IMR-90 (cell line): Measurements from ENCODE around the gene PACC1. TPM values are rescaled to one million over a fixed set of nuclear protein-coding genes. Genes with fewer than 3 reads are reported as not detected.

ENCODE experiments used
- ATAC-seq: fragments of 200-7000 bp; cut with Tn5 transposase; 2 replicates; pipeline ENCODE4 v1.9.1; 2020; ENCODE audit warnings: low read depth, mild to moderate bottlenecking, moderate library complexity
- BruUV-seq: library from RNA; stranded (reverse); fragments of 400-500 nt; replicated peaks from 2 replicates; lab custom pipeline; 2021; lab: Mats Ljungman, UMichigan
- CTCF ChIA-PET: fragments of 300-600 bp; formaldehyde crosslinking; extraction: SDS; loops from one replicate; lab custom pipeline; 2021; ENCODE audit warnings: antibody characterized with exemption; lab: Yijun Ruan, JAX
- POLR2A ChIA-PET: fragments of 300-600 bp; sonication (Branson Sonifier 250); formaldehyde crosslinking; loops from one replicate; lab custom pipeline; 2022; ENCODE audit warnings: antibody characterized with exemption; ENCODE audit not compliant: unreplicated experiment; lab: Charles Lee
- DNase-seq: peaks from one replicate; pipeline ENCODE4 v3.0.0; 2013
- H2AFZ ChIP-seq: replicated peaks from 2 replicates; pipeline ENCODE3; 2013; ENCODE audit warnings: low read length, mild to moderate bottlenecking; ENCODE audit not compliant: poor library complexity
- H2AK5ac ChIP-seq: 2 replicates; pipeline ENCODE4 v1.6.1; 2013; ENCODE audit warnings: low read depth, low read length, inconsistent platforms
- H2AK9ac ChIP-seq: replicated peaks from 2 replicates; pipeline ENCODE3; 2013; ENCODE audit warnings: mild to moderate bottlenecking, low read depth, low read length, moderate library complexity; ENCODE audit not compliant: poor library complexity
- H2BK120ac ChIP-seq: 2 replicates; pipeline ENCODE4 v1.6.1; 2013; ENCODE audit warnings: low read depth, low read length, inconsistent platforms
- H2BK15ac ChIP-seq: 3 replicates; pipeline ENCODE4 v1.6.1; 2013; ENCODE audit warnings: low read depth, low read length, inconsistent platforms
- H2BK20ac ChIP-seq: 2 replicates; pipeline ENCODE4 v1.6.1; 2013; ENCODE audit warnings: low read depth, mild to moderate bottlenecking, inconsistent platforms, low read length, moderate library complexity
- H2BK5ac ChIP-seq: 2 replicates; pipeline ENCODE4 v1.6.1; 2013; ENCODE audit warnings: mild to moderate bottlenecking, low read depth, low read length, inconsistent platforms; ENCODE audit not compliant: poor library complexity, severe bottlenecking
- H3K14ac ChIP-seq: replicated peaks from 2 replicates; pipeline ENCODE4 v1.6.1; 2013; ENCODE audit warnings: low read depth, low read length, inconsistent platforms
- H3K18ac ChIP-seq: 2 replicates; pipeline ENCODE4 v1.6.1; 2013; ENCODE audit warnings: low read depth, low read length, control low read depth
- H3K23ac ChIP-seq: 2 replicates; pipeline ENCODE4 v1.6.1; 2013; ENCODE audit warnings: low read depth, low read length, inconsistent platforms
- H3K27ac ChIP-seq: 2 replicates; pipeline ENCODE4 v1.5.1; 2013; ENCODE audit warnings: mild to moderate bottlenecking, control low read depth, low read length; ENCODE audit not compliant: insufficient read depth
- H3K27me3 ChIP-seq: 2 replicates; pipeline ENCODE4 v1.6.1; 2013; ENCODE audit warnings: low read length; ENCODE audit not compliant: control insufficient read depth, insufficient read depth
- H3K36me3 ChIP-seq: 2 replicates; pipeline ENCODE4 v1.6.1; 2013; ENCODE audit warnings: low read length, mixed read lengths; ENCODE audit not compliant: control insufficient read depth, insufficient read depth
- H3K4ac ChIP-seq: 2 replicates; pipeline ENCODE4 v1.6.1; 2013; ENCODE audit warnings: low read depth, low read length, inconsistent platforms
- H3K4me1 ChIP-seq: 2 replicates; pipeline ENCODE4 v1.6.1; 2013; ENCODE audit warnings: low read length, mixed read lengths; ENCODE audit not compliant: control insufficient read depth, insufficient read depth
- H3K4me2 ChIP-seq: 2 replicates; pipeline ENCODE4 v1.6.1; 2013; ENCODE audit warnings: low read depth, mild to moderate bottlenecking, control low read depth, low read length, moderate library complexity
- H3K4me3 ChIP-seq: 2 replicates; pipeline ENCODE4 v1.5.1; 2013; ENCODE audit warnings: low read depth, mild to moderate bottlenecking, control low read depth, low read length, moderate library complexity; ENCODE audit not compliant: insufficient read depth
- H3K56ac ChIP-seq: 2 replicates; pipeline ENCODE4 v1.6.1; 2013; ENCODE audit warnings: low read length, inconsistent platforms; ENCODE audit not compliant: insufficient read depth; ENCODE audit errors: extremely low read depth
- H3K79me1 ChIP-seq, 2 experiments: 2 replicates each; pipeline ENCODE4 v1.6.1; 2013; ENCODE audit warnings: low read length in 2 of 2, inconsistent platforms in 1 of 2, low read depth in 1 of 2
- H3K9ac ChIP-seq: 2 replicates; pipeline ENCODE4 v1.6.1; 2013; ENCODE audit warnings: low read depth, low read length, control low read depth
- H3K9me1 ChIP-seq: 2 replicates; pipeline ENCODE4 v1.6.1; 2013; ENCODE audit warnings: low read length, inconsistent platforms; ENCODE audit not compliant: insufficient read depth
- H3K9me3 ChIP-seq: 2 replicates; pipeline ENCODE4 v1.6.1; 2013; ENCODE audit warnings: low read length; ENCODE audit not compliant: control insufficient read depth, insufficient read depth
- H4K20me1 ChIP-seq: 2 replicates; pipeline ENCODE4 v1.6.1; 2013; ENCODE audit warnings: low read length, inconsistent platforms; ENCODE audit not compliant: insufficient read depth
- H4K5ac ChIP-seq: 2 replicates; pipeline ENCODE4 v1.6.1; 2013; ENCODE audit warnings: mild to moderate bottlenecking, low read depth, low read length, control low read depth
- H4K8ac ChIP-seq, 2 experiments: 2 replicates each; pipeline ENCODE4 v1.6.1; 2013; ENCODE audit warnings: low read depth in 2 of 2, low read length in 2 of 2, control low read depth in 1 of 2, inconsistent platforms in 1 of 2
- H4K91ac ChIP-seq: 2 replicates; pipeline ENCODE4 v1.6.1; 2013; ENCODE audit warnings: low read depth, low read length, inconsistent platforms; ENCODE audit not compliant: insufficient read depth
- MAFK ChIP-seq: IDR thresholded peaks from 2 replicates; pipeline ENCODE4 v1.6.1; 2012; ENCODE audit warnings: low read depth, low read length, improper control_type of control experiment
- WGBS, 2 experiments: methylation state at CpG; one replicate each; pipeline versions ENCODE4 v1.1.5 to v1.1.7; 2013; ENCODE audit warnings: missing lambda C conversion rate in 2 of 2; ENCODE audit not compliant: insufficient read length in 1 of 2; ENCODE audit errors: extremely low coverage in 2 of 2; 5-methylcytosine and 5-hydroxymethylcytosine counted together
- dilution Hi-C: fragments of 300-500 bp; cut with HindIII; formaldehyde crosslinking; loops from one replicate; pipeline ENCODE4 v1.14.3; 2018; ENCODE audit warnings: low sequenced_read_pairs; ENCODE audit not compliant: unreplicated experiment
- in situ Hi-C: fragments of 300-500 bp; cut with MboI; formaldehyde crosslinking; loops from 3 replicates; pipeline ENCODE4 v1.14.3; 2019; ENCODE audit warnings: low sequenced_read_pairs, inconsistent platforms, mixed read lengths
- intact Hi-C: fragments of 100-400 bp; cut with micrococcal nuclease; formaldehyde crosslinking; loops from 2 replicates; pipeline ENCODE4 v1.10.0; 2022
- polyA plus RNA-seq, 3 experiments: library from polyadenylated mRNA; depleted of rRNA; stranded (reverse); fragments of >200 nt; gene quantifications; 2 replicates each; pipeline ENCODE4 v1.2.3, GENCODE V29; 2012; ENCODE audit warnings: low replicate concordance in 1 of 3
- total RNA-seq: library from RNA; depleted of rRNA; stranded (reverse); fragments of >200 nt; gene quantifications from 2 replicates; pipeline ENCODE4 v1.2.3, GENCODE V29; 2012
- TF ChIP-seq, protein P1 (sequence below): fragments of 150-350 bp; IDR thresholded peaks from 2 replicates; pipeline ENCODE4 v1.6.1; 2016; ENCODE audit warnings: low read depth, mild to moderate bottlenecking, low read length, moderate library complexity, borderline replicate concordance

The PACC1 gene
- total and polyA plus RNA-seq, 2 of the 4 experiments (the other 2 are of a cell fraction) = 8.6 to 13.4 TPM

GRCh38 chr1:212375986-212376385 is 38.7 kb downstream of the PACC1 start:
- H2BK20ac ChIP-seq = no peak overlapping the region
- no peak overlapping the region for H4K8ac ChIP-seq
- H3K4me1 ChIP-seq = no peaks in the 10 kb centered on the region
- H3K9me1 ChIP-seq = peaks cover 8% of the 10 kb centered on the region; the same call in 1 of the 2 replicates
- POLR2A ChIA-PET = no interaction called here
- H2AFZ ChIP-seq = no peak overlapping the region
- CTCF ChIA-PET = interaction anchor here (1.4 to 2.2 kb wide), 2 partner anchors 80 to 305 kb away, joined by 4 to 5 read pairs; no protein-coding TSS in a partner anchor
- no peak overlapping the region for H3K9ac ChIP-seq
- no peak overlapping the region for H3K56ac ChIP-seq
- no peak overlapping the region for H2AK9ac ChIP-seq
- intact Hi-C loops (loop anchor here (1.0 kb wide), 1 partner anchor 15 kb away; no protein-coding TSS in a partner anchor), in situ Hi-C loops (no loop called here), dilution Hi-C loops (no loop called here)
- no peak overlapping the region for H2AK5ac ChIP-seq
- no peak for ATAC-seq
- H3K23ac ChIP-seq = no peak overlapping the region
- H4K20me1 ChIP-seq = no peaks in the 10 kb centered on the region
- DNase-seq = no peak
- no peaks in the 10 kb centered on the region for H3K9me3 ChIP-seq
- no peak overlapping the region for H2BK5ac ChIP-seq
- no peak overlapping the region for H2BK15ac ChIP-seq
- H2BK120ac ChIP-seq = no peak overlapping the region
- H3K18ac ChIP-seq = no peak overlapping the region
- H3K4me2 ChIP-seq = no peak overlapping the region
- no TSS peak for BruUV-seq
- TF ChIP-seq MAFK = no peak
- TF ChIP-seq, protein P1, sequence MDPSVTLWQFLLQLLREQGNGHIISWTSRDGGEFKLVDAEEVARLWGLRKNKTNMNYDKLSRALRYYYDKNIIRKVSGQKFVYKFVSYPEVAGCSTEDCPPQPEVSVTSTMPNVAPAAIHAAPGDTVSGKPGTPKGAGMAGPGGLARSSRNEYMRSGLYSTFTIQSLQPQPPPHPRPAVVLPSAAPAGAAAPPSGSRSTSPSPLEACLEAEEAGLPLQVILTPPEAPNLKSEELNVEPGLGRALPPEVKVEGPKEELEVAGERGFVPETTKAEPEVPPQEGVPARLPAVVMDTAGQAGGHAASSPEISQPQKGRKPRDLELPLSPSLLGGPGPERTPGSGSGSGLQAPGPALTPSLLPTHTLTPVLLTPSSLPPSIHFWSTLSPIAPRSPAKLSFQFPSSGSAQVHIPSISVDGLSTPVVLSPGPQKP = no peak
- H3K4ac ChIP-seq = no peak overlapping the region
- H3K27me3 ChIP-seq = no peaks in the 10 kb centered on the region
- no CpG with 5 or more reads among the region's 5 CpGs for WGBS, 2 experiments
- H3K79me1 ChIP-seq = no peaks in the 10 kb centered on the region
- no peak overlapping the region for H4K91ac ChIP-seq
- no peak overlapping the region for H3K14ac ChIP-seq
- no peak overlapping the region for H3K27ac ChIP-seq
- peaks cover 21% of the 10 kb centered on the region for H3K36me3 ChIP-seq
- no peak overlapping the region for H3K4me3 ChIP-seq
- no peak overlapping the region for H4K5ac ChIP-seq
